GM13977 (cell line): ENCODE measurements around the gene SIVA1.

Source experiments
- DNase-seq: peaks from one replicate; pipeline ENCODE4 v3.0.0; 2012; ENCODE audit warnings: low spot score
- CTCF ChIP-seq: IDR thresholded peaks from 2 replicates; pipeline ENCODE4 v1.5.1; 2012; ENCODE audit warnings: mild to moderate bottlenecking, control low read depth; ENCODE audit not compliant: insufficient read depth; ENCODE audit errors: extremely low read depth, missing control alignments
- in situ Hi-C: fragments of 300-500 bp; cut with MboI; formaldehyde crosslinking; loops from one replicate; pipeline ENCODE4 v1.12.0; 2022; ENCODE audit warnings: low sequenced_read_pairs, low pct_unique_long_range_greater_than_20kb, mixed read lengths, inconsistent platforms; ENCODE audit not compliant: unreplicated experiment

The SIVA1 gene

GRCh38 chr14:104752735-104753527, at the start of gene SIVA1:
Gene SIVA1, plus strand, starts transcription at chr14:104753147. Its CDS starts 55 bp downstream, at chr14:104753202.
- in situ Hi-C loops = loop anchor here (25.0 kb wide), 1 partner anchor 284 kb away; no protein-coding TSS in a partner anchor
- no peak for TF ChIP-seq CTCF
- peak; percentile 100 for DNase-seq

- no peak for DNase-seq
- TF ChIP-seq CTCF = no peak
- in situ Hi-C loops = no loop called here
Observed at GRCh38 chr14:104703269-104703668, 49.7 kb upstream of the SIVA1 start.

- no peak for DNase-seq
- no peak for TF ChIP-seq CTCF
- in situ Hi-C loops = no loop called here
Observed at GRCh38 chr14:104704252-104704651, 48.7 kb upstream of the SIVA1 start.

- DNase-seq = no peak
- in situ Hi-C loops = no loop called here
- no peak for TF ChIP-seq CTCF
Observed at GRCh38 chr14:104705340-104706047, 47.5 kb upstream of the SIVA1 start.

DNA sequence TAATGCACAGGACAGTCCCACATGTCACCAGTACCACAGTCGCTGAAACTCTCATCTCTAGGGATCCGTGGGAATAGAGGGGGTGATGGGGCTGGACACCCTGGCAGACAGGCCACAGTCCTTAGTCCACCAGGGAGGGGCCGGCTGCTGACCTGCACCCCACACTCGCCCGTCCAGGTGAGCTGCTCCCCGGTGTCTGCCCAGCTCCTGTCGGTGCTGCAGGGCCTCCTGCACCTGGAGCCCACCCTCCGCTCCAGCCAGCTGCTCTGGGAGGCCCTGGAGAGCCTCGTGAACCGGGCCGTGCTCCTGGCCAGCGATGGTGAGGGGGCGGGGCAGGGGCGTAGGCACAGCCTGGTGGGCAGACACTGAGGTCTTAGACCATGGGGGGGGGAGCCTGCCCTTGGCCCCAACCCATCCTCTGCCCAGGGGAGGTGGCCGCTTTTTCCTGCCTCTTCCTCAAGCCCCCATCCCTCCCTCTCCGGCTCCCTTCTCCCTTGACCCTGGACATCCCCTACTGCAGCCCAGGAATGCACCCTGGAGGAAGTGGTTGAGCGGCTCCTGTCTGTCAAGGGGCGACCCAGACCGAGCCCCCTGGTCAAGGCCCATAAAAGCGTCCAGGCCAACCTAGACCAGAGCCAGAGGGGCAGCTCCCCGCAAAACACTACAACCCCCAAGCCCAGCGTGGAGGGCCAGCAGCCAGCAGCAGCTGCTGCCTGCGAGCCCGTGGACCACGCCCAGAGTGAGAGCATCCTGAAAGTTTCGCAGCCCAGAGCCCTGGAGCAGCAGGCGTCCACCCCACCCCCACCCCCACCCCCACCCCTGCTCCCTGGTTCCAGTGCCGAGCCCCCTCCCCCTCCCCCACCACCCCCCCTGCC, 46.0 kb upstream of the SIVA1 start:
- TF ChIP-seq CTCF = no peak
- in situ Hi-C loops = no loop called here
- DNase-seq = no peak
